Measurements from ENCODE around the gene ANKFN1. TPM values are rescaled to one million over a fixed set of nuclear protein-coding genes. Genes with fewer than 3 reads are reported as not detected.

ANKFN1 gene
- total RNA-seq, 1 experiment from 2014 or later = not detected

DNA sequence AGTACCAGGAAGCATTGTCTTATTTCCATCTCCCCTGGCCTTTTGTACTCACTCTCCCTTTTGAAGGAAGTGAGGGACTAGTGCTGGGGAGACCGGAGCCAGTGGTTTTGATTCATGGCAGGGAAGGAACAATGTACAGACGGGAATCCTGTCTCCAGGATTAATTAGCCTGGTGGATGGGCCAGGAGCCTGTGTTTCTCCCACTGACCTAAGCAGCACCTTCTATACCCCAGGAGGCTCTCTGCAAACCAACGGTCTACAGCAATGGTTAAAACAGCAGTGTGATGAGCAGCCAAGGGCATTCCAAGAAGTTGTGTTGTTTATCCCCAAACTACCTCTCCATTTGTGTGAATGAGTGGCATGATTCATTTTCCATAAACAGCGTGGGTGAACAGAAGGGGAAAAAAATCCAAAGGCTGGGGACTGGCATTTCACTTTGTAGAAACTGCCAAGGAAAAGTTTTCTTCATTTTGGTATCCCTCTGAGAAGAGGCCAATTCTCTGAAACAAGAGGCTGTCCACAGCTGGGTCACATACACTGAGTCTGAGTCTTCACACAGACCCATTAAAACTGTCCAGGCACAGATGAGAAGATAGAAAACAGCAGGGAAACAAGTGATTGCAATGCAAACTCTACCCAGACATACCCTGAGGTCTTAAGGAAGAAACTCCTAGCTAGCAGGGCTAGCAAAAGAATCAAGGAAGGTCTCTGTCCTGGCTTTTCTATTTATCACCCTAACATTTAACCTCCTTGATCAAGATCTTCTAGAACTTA is 18.1 kb downstream of the ANKFN1 start:
- Histone ChIP-seq H2BK5ac (ENCODE audit: insufficient read length, low read length) (no peak overlapping the region), H3K9me3 (ENCODE audit: control insufficient read depth, low read depth, low read length) (no peaks in the 10 kb centered on the region), H2BK20ac (ENCODE audit: low read depth, low read length, poor library complexity, severe bottlenecking) (no peak overlapping the region), H3K4me1 (ENCODE audit: insufficient read depth, low read length) (peaks cover 2% of the 10 kb centered on the region; the same call in 1 of the 2 replicates), H3K14ac (ENCODE audit: insufficient read depth, low read length) (no peak overlapping the region), H3K27me3 (ENCODE audit: insufficient read depth, low read length) (no peaks in the 10 kb centered on the region), H4K5ac (ENCODE audit: insufficient read length, low read depth, low read length) (no peak overlapping the region), H2AFZ (ENCODE audit: low read length) (no peak overlapping the region), H3K23me2 (ENCODE audit: insufficient read length, low read depth, low read length, poor library complexity, severe bottlenecking) (no peaks in the 10 kb centered on the region), H3K9ac (ENCODE audit: extremely low read depth, insufficient read length, low read length) (no peak overlapping the region), H4K91ac (ENCODE audit: insufficient read length, low read depth, low read length) (no peak overlapping the region), H4K20me1 (ENCODE audit: control insufficient read depth, insufficient read depth, insufficient read length) (no peaks in the 10 kb centered on the region), H3K79me2 (ENCODE audit: insufficient read depth, low read length) (no peaks in the 10 kb centered on the region), H3T11ph (ENCODE audit: low read length) (no peak overlapping the region), H3K56ac (ENCODE audit: insufficient read length, low read depth, low read length) (no peak overlapping the region), H2BK12ac (ENCODE audit: insufficient read length, low read depth, low read length) (no peak overlapping the region), H3K79me1 (ENCODE audit: insufficient read depth, low read depth, low read length, poor library complexity, severe bottlenecking) (no peaks in the 10 kb centered on the region), H2AK5ac (ENCODE audit: insufficient read length, low read length) (no peak overlapping the region), H4K8ac (replicated peaks; ENCODE audit: insufficient read length, low read depth, low read length) (no peak overlapping the region), H2BK120ac (ENCODE audit: low read depth, low read length, poor library complexity, severe bottlenecking) (no peak overlapping the region), H3K4ac (ENCODE audit: low read depth, low read length) (no peak overlapping the region), H3K27ac (ENCODE audit: insufficient read length, low read depth, low read length) (no peak overlapping the region), H3K23ac (ENCODE audit: insufficient read length, low read depth, low read length) (no peak overlapping the region), H3K18ac (ENCODE audit: insufficient read length, low read depth, low read length) (no peak overlapping the region), H2BK15ac (ENCODE audit: low read depth, low read length) (no peak overlapping the region), H3K4me2 (ENCODE audit: insufficient read depth, insufficient read length, low read length) (no peak overlapping the region)
- H3K4me1 Mint-ChIP-seq = peaks cover 29 to 39% of the 10 kb centered on the region in 2 experiments
- no CpG with 5 or more reads among the region's 4 CpGs for WGBS (ENCODE audit: extremely low coverage, insufficient read length, low lambda C conversion rate)
- no peaks in the 10 kb centered on the region for H3K27me3 Mint-ChIP-seq (ENCODE audit: low read depth)
- no peak overlapping the region for H3K27ac Mint-ChIP-seq
- no peaks in the 10 kb centered on the region for H3K9me3 Mint-ChIP-seq
- DNase-seq = no peak
- H3K4me3 Mint-ChIP-seq = no peak overlapping the region
- no peaks in the 10 kb centered on the region for H3K36me3 Mint-ChIP-seq (ENCODE audit: insufficient read depth in 1 of 3, low read depth in 3 of 3)
- TF ChIP-seq, protein P1, sequence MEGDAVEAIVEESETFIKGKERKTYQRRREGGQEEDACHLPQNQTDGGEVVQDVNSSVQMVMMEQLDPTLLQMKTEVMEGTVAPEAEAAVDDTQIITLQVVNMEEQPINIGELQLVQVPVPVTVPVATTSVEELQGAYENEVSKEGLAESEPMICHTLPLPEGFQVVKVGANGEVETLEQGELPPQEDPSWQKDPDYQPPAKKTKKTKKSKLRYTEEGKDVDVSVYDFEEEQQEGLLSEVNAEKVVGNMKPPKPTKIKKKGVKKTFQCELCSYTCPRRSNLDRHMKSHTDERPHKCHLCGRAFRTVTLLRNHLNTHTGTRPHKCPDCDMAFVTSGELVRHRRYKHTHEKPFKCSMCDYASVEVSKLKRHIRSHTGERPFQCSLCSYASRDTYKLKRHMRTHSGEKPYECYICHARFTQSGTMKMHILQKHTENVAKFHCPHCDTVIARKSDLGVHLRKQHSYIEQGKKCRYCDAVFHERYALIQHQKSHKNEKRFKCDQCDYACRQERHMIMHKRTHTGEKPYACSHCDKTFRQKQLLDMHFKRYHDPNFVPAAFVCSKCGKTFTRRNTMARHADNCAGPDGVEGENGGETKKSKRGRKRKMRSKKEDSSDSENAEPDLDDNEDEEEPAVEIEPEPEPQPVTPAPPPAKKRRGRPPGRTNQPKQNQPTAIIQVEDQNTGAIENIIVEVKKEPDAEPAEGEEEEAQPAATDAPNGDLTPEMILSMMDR (conservative IDR thresholded peaks at IDR 0.05) = no peak
